Loucy (cell line): ENCODE results near the gene MAP3K8.

Experiments
- H2AFZ ChIP-seq: fragments of 200-600 bp; sonication (generic); 2 replicates; pipeline ENCODE4 v1.6.0; 2016; ENCODE audit warnings: antibody characterized with exemption, mild to moderate bottlenecking, low read length, moderate library complexity
- H3F3A ChIP-seq: fragments of 200-600 bp; 2 replicates; pipeline ENCODE4 v1.6.0; 2016; ENCODE audit warnings: antibody characterized with exemption, low read depth, mild to moderate bottlenecking
- H3K27me3 ChIP-seq: fragments of 200-600 bp; sonication (generic); 2 replicates; pipeline ENCODE4 v1.6.1; 2014; ENCODE audit warnings: low read length, mild to moderate bottlenecking; ENCODE audit not compliant: insufficient read depth, poor library complexity, severe bottlenecking
- H3K36me3 ChIP-seq: fragments of 200-600 bp; sonication (generic); 2 replicates; pipeline ENCODE4 v1.6.1; 2016; ENCODE audit warnings: low read length; ENCODE audit not compliant: insufficient read depth
- H3K4me1 ChIP-seq: fragments of 200-600 bp; sonication (generic); 2 replicates; pipeline ENCODE4 v1.5.1; 2014; ENCODE audit warnings: low read length, mild to moderate bottlenecking; ENCODE audit not compliant: insufficient read depth, poor library complexity, severe bottlenecking
- H3K4me2 ChIP-seq: fragments of 200-600 bp; sonication (generic); 2 replicates; pipeline ENCODE4 v1.6.0; 2014; ENCODE audit warnings: antibody characterized with exemption, low read length, low read depth, mild to moderate bottlenecking; ENCODE audit not compliant: poor library complexity, severe bottlenecking
- H3K4me3 ChIP-seq: fragments of 200-600 bp; sonication (generic); 2 replicates; pipeline ENCODE4 v1.5.1; 2014; ENCODE audit warnings: low read length, mild to moderate bottlenecking, mixed read lengths; ENCODE audit not compliant: poor library complexity, severe bottlenecking
- H3K79me2 ChIP-seq: fragments of 200-600 bp; sonication (generic); 2 replicates; pipeline ENCODE4 v1.6.1; 2014; ENCODE audit warnings: low read length; ENCODE audit not compliant: insufficient read depth
- H3K9ac ChIP-seq: fragments of 200-600 bp; sonication (generic); 2 replicates; pipeline ENCODE4 v1.6.0; 2014; ENCODE audit warnings: mild to moderate bottlenecking, low read depth, low read length, moderate library complexity; ENCODE audit not compliant: poor library complexity, severe bottlenecking
- H3K9me2 ChIP-seq: fragments of 200-600 bp; sonication (generic); replicated peaks from 2 replicates; pipeline ENCODE4 v1.6.1; 2016; ENCODE audit warnings: low read depth, low read length, mixed read lengths
- H3K9me3 ChIP-seq: fragments of 200-600 bp; sonication (generic); 2 replicates; pipeline ENCODE4 v1.6.1; 2014; ENCODE audit warnings: mild to moderate bottlenecking, antibody characterized with exemption, low read length, low read depth; ENCODE audit not compliant: insufficient read depth
- H4K20me1 ChIP-seq: fragments of 200-600 bp; sonication (generic); 2 replicates; pipeline ENCODE4 v1.6.0; 2014; ENCODE audit warnings: antibody characterized with exemption, low read length, mild to moderate bottlenecking; ENCODE audit not compliant: insufficient read depth, poor library complexity, severe bottlenecking
- EZH2phosphoT487 ChIP-seq: fragments of 200-600 bp; IDR thresholded peaks from 2 replicates; pipeline ENCODE4 v1.6.1; 2018; ENCODE audit warnings: antibody characterized with exemption, mild to moderate bottlenecking, moderate library complexity, borderline replicate concordance
- TF ChIP-seq, protein P1 (sequence below): fragments of 200-600 bp; sonication (generic); conservative IDR thresholded peaks from 2 replicates; pipeline ENCODE4 v1.5.1; 2014; ENCODE audit warnings: mild to moderate bottlenecking, antibody characterized with exemption, low read length

Gene MAP3K8

DNA sequence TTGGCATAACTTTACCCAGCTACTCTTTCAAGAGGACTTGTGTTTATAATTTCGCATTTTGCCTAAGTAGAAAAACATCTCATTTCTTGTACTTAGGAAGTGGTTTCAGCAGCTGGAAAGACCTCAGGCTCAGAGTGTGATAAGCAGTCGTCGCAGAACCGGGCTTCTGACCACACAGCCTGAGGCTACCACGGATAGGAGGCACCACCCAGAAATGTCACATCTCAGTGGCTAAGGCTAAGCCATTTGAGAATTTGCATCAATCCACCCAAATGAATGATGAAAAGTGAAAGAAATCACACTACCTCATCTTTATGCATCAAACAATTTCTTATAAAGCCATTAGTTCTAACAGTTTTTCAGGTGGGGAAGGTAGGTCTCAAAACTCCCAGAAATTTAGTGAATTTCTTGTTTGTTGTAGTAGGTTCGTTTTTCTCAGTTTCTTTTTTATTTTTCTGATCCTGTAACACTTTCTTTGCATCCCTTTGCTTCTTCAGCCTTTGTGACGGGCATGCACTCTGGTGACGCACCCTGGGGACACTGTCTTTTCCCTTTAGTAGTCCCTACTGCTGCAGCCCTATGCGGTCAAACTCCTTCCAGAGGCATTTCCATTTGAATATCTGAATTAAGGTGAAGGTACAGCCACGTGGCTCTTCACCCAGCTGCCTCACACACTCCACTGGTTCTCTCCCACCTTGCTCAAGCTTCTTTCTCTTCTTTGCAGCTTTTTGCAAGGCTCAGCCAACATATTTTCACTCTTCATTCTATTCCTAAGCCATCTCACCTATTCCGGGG lies 68.5 kb downstream of the MAP3K8 start:
- Histone ChIP-seq H3K4me1 (peaks cover 66% of the 10 kb centered on the region), H3K79me2 (no peaks in the 10 kb centered on the region), H3K4me2 (peak overlapping the region; percentile 76), H3K36me3 (no peaks in the 10 kb centered on the region), H3K9me2 (no peaks in the 10 kb centered on the region), H2AFZ (peak overlapping the region; percentile 4; the same call in 1 of the 2 replicates), H3K9ac (peak overlapping the region; percentile 61), H3K27me3 (no peaks in the 10 kb centered on the region), H3K4me3 (peak overlapping the region; percentile 62), H4K20me1 (no peaks in the 10 kb centered on the region), H3K9me3 (no peaks in the 10 kb centered on the region), H3F3A (peaks cover 19% of the 10 kb centered on the region; the same call in 1 of the 2 replicates)
- TF ChIP-seq, protein P1, sequence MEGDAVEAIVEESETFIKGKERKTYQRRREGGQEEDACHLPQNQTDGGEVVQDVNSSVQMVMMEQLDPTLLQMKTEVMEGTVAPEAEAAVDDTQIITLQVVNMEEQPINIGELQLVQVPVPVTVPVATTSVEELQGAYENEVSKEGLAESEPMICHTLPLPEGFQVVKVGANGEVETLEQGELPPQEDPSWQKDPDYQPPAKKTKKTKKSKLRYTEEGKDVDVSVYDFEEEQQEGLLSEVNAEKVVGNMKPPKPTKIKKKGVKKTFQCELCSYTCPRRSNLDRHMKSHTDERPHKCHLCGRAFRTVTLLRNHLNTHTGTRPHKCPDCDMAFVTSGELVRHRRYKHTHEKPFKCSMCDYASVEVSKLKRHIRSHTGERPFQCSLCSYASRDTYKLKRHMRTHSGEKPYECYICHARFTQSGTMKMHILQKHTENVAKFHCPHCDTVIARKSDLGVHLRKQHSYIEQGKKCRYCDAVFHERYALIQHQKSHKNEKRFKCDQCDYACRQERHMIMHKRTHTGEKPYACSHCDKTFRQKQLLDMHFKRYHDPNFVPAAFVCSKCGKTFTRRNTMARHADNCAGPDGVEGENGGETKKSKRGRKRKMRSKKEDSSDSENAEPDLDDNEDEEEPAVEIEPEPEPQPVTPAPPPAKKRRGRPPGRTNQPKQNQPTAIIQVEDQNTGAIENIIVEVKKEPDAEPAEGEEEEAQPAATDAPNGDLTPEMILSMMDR, result no peak
- TF ChIP-seq EZH2phosphoT487, result no peak

GRCh38 chr10:30503700-30504266 lies 69.8 kb downstream of the MAP3K8 start:
- H3K36me3 ChIP-seq, result no peaks in the 10 kb centered on the region
- no peaks in the 10 kb centered on the region for H3K9me3 ChIP-seq
- H3K9ac ChIP-seq, result no peak overlapping the region
- peaks cover 14% of the 10 kb centered on the region; the same call in 1 of the 2 replicates for H3F3A ChIP-seq
- H3K79me2 ChIP-seq, result no peaks in the 10 kb centered on the region
- H3K4me1 ChIP-seq, result peaks cover 54% of the 10 kb centered on the region
- H2AFZ ChIP-seq, result no peak overlapping the region
- TF ChIP-seq, protein P1, result no peak
- TF ChIP-seq EZH2phosphoT487, result no peak
- no peaks in the 10 kb centered on the region for H3K27me3 ChIP-seq
- H3K9me2 ChIP-seq, result no peaks in the 10 kb centered on the region
- no peaks in the 10 kb centered on the region for H4K20me1 ChIP-seq
- H3K4me3 ChIP-seq, result no peak overlapping the region
- H3K4me2 ChIP-seq, result peak overlapping the region; percentile 2

- no peak overlapping the region for H2AFZ ChIP-seq
- H3K27me3 ChIP-seq, result no peaks in the 10 kb centered on the region
- H3K9me2 ChIP-seq, result no peaks in the 10 kb centered on the region
- no peak overlapping the region for H3K4me2 ChIP-seq
- no peak overlapping the region for H3K9ac ChIP-seq
- H3F3A ChIP-seq, result peaks cover 14% of the 10 kb centered on the region; the same call in 1 of the 2 replicates
- H3K9me3 ChIP-seq, result no peaks in the 10 kb centered on the region
- no peaks in the 10 kb centered on the region for H4K20me1 ChIP-seq
- TF ChIP-seq, protein P1, result no peak
- TF ChIP-seq EZH2phosphoT487, result no peak
- no peaks in the 10 kb centered on the region for H3K36me3 ChIP-seq
- no peaks in the 10 kb centered on the region for H3K79me2 ChIP-seq
- peaks cover 43% of the 10 kb centered on the region for H3K4me1 ChIP-seq
- H3K4me3 ChIP-seq, result no peak overlapping the region
These were observed 71.7 kb downstream of the MAP3K8 start for GRCh38 chr10:30505543-30506298.
